K562 (cell line): ENCODE measurements around the gene TAF3. TPM values are rescaled to one million over a fixed set of nuclear protein-coding genes. Genes with fewer than 3 reads are reported as not detected.

Experiments
- CBX1 ChIP-seq: sonication (generic); IDR thresholded peaks from 2 replicates; pipeline ENCODE4 v1.6.1; 2016; ENCODE audit warnings: antibody characterized with exemption, low read depth, mild to moderate bottlenecking
- EGR1 ChIP-seq: fragments of 450-650 bp; conservative IDR thresholded peaks from 2 replicates; pipeline ENCODE4 v1.6.1; 2017; ENCODE audit warnings: mild to moderate bottlenecking
- NR2C1 ChIP-seq, 2 experiments: fragments of 450-650 bp; IDR thresholded peaks; 2 replicates each; pipeline ENCODE4 v1.6.1; 2017; ENCODE audit warnings: mild to moderate bottlenecking in 2 of 2, antibody characterized with exemption in 1 of 2, inconsistent platforms in 1 of 2, missing compliant biosample characterization in 1 of 2, missing genetic modification characterization in 1 of 2
- SAFB ChIP-seq: fragments of 200-400 bp; formaldehyde crosslinking; IDR thresholded peaks from 2 replicates; pipeline ENCODE4 v1.6.1; 2017; ENCODE audit warnings: low read depth, low read length, borderline replicate concordance
- SIN3A ChIP-seq, 2 experiments: fragments of 150-350 bp in 1 of 2; IDR thresholded peaks; 2 replicates each; pipeline ENCODE4 v1.6.1; 2011 to 2016; ENCODE audit warnings: borderline replicate concordance in 2 of 2, low read depth in 2 of 2, low read length in 2 of 2, mild to moderate bottlenecking in 2 of 2, moderate library complexity in 2 of 2; ENCODE audit not compliant: control insufficient read depth in 1 of 2
- polyA plus RNA-seq, 8 experiments: library from polyadenylated mRNA; depleted of rRNA in 4 of 8; stranded (reverse) in 5 of 8; unstranded in 3 of 8; fragments of >200 nt; fragmentation: Nextera tagmentation in 2 of 8; fragmentation: Illumina TruSeq in 1 of 8; extraction: Ambion mirVana in 2 of 8; extraction: Trizol in 1 of 8; gene quantifications; 2 replicates each; pipeline versions ENCODE4 v1.2.1 to v1.2.3, GENCODE V29; 2011 to 2014; ENCODE audit warnings: inconsistent platforms in 1 of 8, missing spikeins in 1 of 8
- total RNA-seq, 7 experiments: library from RNA; depleted of rRNA in 6 of 7; stranded (reverse); fragments of >200 nt in 6 of 7; fragmentation: Illumina TruSeq in 2 of 7; extraction: Trizol in 2 of 7; gene quantifications; 2 replicates each; pipeline versions ENCODE4 v1.2.1 to v1.2.3, GENCODE V29; 2011 to 2021; ENCODE audit warnings: low replicate concordance in 1 of 7
- TF ChIP-seq, protein P1 (sequence below): fragments of 450-650 bp; IDR thresholded peaks from 2 replicates; pipeline ENCODE4 v1.6.1; 2016; ENCODE audit warnings: mild to moderate bottlenecking, moderate library complexity
- TF ChIP-seq, protein P2 (sequence below): IDR thresholded peaks from 2 replicates; pipeline ENCODE4 v1.6.1; 2011; ENCODE audit warnings: borderline replicate concordance, low read depth, mild to moderate bottlenecking, moderate library complexity, low read length; ENCODE audit not compliant: insufficient read depth, poor library complexity, severe bottlenecking
- TF ChIP-seq, protein P3 (sequence below): sonication (generic); formaldehyde crosslinking; IDR thresholded peaks from 2 replicates; pipeline ENCODE4 v1.8.0; 2022; ENCODE audit warnings: missing genetic modification reagents, mild to moderate bottlenecking, moderate library complexity, borderline replicate concordance

Gene TAF3
- total and polyA plus RNA-seq, 9 of the 15 experiments (the other 6 are each of a cell fraction or from before 2014, with no cell fraction given), result 1.5 to 9.9 (median 4.1) TPM

DNA sequence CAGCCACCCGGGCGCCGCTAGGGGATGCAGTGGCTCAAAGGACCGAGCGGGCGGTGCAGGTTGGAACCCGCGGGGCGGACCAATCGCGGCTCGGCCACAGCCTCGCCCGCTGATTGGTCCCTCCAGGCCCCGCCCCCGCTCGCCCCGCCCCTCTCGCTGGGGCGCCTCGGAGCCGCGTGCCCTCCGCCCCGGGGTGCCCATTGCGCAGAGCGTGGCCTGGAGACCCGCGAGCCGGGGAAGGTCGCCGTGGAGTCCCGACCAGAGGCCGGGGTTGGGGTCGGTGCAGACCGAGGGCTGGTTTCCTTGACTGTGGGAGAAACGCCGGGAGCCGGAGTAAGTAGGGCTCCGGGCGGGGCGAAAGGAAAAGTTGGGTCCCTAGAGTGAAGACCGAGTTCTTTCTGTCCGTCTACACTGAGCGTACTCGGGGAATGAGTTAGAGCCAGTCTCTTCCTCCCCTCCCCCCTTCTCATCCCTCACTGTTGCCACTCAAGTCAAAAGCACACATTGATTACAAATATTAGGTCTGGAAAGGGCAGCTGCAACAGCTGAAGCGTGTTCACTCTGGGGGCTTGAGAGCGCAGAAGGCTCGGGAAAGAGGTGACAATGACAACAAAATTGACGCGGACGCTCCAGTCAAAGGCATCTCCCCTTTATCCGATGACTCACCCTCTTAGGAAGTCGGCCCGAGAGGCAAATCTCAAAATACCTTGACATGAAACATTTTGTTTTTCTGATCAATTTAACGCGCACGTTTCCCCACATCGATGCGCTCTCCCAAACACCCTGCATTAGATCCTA is 235.3 kb downstream of the TAF3 start (continued):
- TF ChIP-seq, protein P1, sequence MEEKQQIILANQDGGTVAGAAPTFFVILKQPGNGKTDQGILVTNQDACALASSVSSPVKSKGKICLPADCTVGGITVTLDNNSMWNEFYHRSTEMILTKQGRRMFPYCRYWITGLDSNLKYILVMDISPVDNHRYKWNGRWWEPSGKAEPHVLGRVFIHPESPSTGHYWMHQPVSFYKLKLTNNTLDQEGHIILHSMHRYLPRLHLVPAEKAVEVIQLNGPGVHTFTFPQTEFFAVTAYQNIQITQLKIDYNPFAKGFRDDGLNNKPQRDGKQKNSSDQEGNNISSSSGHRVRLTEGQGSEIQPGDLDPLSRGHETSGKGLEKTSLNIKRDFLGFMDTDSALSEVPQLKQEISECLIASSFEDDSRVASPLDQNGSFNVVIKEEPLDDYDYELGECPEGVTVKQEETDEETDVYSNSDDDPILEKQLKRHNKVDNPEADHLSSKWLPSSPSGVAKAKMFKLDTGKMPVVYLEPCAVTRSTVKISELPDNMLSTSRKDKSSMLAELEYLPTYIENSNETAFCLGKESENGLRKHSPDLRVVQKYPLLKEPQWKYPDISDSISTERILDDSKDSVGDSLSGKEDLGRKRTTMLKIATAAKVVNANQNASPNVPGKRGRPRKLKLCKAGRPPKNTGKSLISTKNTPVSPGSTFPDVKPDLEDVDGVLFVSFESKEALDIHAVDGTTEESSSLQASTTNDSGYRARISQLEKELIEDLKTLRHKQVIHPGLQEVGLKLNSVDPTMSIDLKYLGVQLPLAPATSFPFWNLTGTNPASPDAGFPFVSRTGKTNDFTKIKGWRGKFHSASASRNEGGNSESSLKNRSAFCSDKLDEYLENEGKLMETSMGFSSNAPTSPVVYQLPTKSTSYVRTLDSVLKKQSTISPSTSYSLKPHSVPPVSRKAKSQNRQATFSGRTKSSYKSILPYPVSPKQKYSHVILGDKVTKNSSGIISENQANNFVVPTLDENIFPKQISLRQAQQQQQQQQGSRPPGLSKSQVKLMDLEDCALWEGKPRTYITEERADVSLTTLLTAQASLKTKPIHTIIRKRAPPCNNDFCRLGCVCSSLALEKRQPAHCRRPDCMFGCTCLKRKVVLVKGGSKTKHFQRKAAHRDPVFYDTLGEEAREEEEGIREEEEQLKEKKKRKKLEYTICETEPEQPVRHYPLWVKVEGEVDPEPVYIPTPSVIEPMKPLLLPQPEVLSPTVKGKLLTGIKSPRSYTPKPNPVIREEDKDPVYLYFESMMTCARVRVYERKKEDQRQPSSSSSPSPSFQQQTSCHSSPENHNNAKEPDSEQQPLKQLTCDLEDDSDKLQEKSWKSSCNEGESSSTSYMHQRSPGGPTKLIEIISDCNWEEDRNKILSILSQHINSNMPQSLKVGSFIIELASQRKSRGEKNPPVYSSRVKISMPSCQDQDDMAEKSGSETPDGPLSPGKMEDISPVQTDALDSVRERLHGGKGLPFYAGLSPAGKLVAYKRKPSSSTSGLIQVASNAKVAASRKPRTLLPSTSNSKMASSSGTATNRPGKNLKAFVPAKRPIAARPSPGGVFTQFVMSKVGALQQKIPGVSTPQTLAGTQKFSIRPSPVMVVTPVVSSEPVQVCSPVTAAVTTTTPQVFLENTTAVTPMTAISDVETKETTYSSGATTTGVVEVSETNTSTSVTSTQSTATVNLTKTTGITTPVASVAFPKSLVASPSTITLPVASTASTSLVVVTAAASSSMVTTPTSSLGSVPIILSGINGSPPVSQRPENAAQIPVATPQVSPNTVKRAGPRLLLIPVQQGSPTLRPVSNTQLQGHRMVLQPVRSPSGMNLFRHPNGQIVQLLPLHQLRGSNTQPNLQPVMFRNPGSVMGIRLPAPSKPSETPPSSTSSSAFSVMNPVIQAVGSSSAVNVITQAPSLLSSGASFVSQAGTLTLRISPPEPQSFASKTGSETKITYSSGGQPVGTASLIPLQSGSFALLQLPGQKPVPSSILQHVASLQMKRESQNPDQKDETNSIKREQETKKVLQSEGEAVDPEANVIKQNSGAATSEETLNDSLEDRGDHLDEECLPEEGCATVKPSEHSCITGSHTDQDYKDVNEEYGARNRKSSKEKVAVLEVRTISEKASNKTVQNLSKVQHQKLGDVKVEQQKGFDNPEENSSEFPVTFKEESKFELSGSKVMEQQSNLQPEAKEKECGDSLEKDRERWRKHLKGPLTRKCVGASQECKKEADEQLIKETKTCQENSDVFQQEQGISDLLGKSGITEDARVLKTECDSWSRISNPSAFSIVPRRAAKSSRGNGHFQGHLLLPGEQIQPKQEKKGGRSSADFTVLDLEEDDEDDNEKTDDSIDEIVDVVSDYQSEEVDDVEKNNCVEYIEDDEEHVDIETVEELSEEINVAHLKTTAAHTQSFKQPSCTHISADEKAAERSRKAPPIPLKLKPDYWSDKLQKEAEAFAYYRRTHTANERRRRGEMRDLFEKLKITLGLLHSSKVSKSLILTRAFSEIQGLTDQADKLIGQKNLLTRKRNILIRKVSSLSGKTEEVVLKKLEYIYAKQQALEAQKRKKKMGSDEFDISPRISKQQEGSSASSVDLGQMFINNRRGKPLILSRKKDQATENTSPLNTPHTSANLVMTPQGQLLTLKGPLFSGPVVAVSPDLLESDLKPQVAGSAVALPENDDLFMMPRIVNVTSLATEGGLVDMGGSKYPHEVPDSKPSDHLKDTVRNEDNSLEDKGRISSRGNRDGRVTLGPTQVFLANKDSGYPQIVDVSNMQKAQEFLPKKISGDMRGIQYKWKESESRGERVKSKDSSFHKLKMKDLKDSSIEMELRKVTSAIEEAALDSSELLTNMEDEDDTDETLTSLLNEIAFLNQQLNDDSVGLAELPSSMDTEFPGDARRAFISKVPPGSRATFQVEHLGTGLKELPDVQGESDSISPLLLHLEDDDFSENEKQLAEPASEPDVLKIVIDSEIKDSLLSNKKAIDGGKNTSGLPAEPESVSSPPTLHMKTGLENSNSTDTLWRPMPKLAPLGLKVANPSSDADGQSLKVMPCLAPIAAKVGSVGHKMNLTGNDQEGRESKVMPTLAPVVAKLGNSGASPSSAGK, result peak; percentile 63
- TF ChIP-seq CBX1 (peak; percentile 39; the same call in 1 of the 2 replicates), SIN3A (IDR thresholded peaks at IDR 0.05; ENCODE audit: borderline replicate concordance in 2 of 2, control insufficient read depth in 1 of 2, low read depth in 2 of 2, low read length in 2 of 2) (no peak), NR2C1 (IDR thresholded peaks at IDR 0.05) (no peak), NR2C1 (tag; IDR thresholded peaks at IDR 0.05) (no peak), SAFB (no peak), EGR1 (0 out of 2 replicates have a peak, but pooled peaks have one; percentile 9)
- TF ChIP-seq, protein P2, sequence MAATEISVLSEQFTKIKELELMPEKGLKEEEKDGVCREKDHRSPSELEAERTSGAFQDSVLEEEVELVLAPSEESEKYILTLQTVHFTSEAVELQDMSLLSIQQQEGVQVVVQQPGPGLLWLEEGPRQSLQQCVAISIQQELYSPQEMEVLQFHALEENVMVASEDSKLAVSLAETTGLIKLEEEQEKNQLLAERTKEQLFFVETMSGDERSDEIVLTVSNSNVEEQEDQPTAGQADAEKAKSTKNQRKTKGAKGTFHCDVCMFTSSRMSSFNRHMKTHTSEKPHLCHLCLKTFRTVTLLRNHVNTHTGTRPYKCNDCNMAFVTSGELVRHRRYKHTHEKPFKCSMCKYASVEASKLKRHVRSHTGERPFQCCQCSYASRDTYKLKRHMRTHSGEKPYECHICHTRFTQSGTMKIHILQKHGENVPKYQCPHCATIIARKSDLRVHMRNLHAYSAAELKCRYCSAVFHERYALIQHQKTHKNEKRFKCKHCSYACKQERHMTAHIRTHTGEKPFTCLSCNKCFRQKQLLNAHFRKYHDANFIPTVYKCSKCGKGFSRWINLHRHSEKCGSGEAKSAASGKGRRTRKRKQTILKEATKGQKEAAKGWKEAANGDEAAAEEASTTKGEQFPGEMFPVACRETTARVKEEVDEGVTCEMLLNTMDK, result peak; percentile 48
- TF ChIP-seq, protein P3, sequence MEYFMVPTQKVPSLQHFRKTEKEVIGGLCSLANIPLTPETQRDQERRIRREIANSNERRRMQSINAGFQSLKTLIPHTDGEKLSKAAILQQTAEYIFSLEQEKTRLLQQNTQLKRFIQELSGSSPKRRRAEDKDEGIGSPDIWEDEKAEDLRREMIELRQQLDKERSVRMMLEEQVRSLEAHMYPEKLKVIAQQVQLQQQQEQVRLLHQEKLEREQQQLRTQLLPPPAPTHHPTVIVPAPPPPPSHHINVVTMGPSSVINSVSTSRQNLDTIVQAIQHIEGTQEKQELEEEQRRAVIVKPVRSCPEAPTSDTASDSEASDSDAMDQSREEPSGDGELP (CRISPR knock-in tag), result 0 out of 2 replicates have a peak, but pooled peaks have one; percentile 7
